H1 (cell line): Measurements from ENCODE around the gene WDCP. TPM values are rescaled to one million over a fixed set of nuclear protein-coding genes. Genes with fewer than 3 reads are reported as not detected.

Experiments used
- CTCF ChIA-PET: fragments of 300-600 bp; sonication (Branson Sonifier 250); formaldehyde crosslinking; loops from one replicate; lab custom pipeline; 2021; ENCODE audit not compliant: partially characterized antibody; lab: Charles Lee
- POLR2A ChIA-PET: fragments of 300-600 bp; sonication (Branson Sonifier 250); formaldehyde crosslinking; loops from one replicate; lab custom pipeline; 2021; ENCODE audit warnings: inconsistent platforms; ENCODE audit not compliant: partially characterized antibody; lab: Charles Lee
- DNase-seq, 2 experiments: peaks; one replicate each; pipeline versions ENCODE4 v3.0.0 to v3.0.0-alpha.2; 2010 to 2022; ENCODE audit warnings: low spot score in 2 of 2, low read depth in 1 of 2, mixed read lengths in 1 of 2
- FAIRE-seq: peaks from 2 replicates; lab custom pipeline; 2011; peaks lifted over from hg19 to GRCh38; lab: Jason Lieb, UNC
- H2AFZ ChIP-seq: 2 replicates; pipeline ENCODE4 v1.8.1; 2012; ENCODE audit warnings: low read length, inconsistent platforms
- H2AK5ac ChIP-seq: 2 replicates; pipeline ENCODE4 v1.6.1; 2013; ENCODE audit warnings: low read depth, low read length
- H2BK120ac ChIP-seq: replicated peaks from 2 replicates; pipeline ENCODE3; 2013; ENCODE audit warnings: low read depth, low read length, inconsistent platforms
- H2BK12ac ChIP-seq: 2 replicates; pipeline ENCODE4 v1.6.1; 2013; ENCODE audit warnings: low read depth, low read length
- H2BK15ac ChIP-seq: 2 replicates; pipeline ENCODE4 v1.6.1; 2013; ENCODE audit warnings: low read length
- H2BK20ac ChIP-seq: 2 replicates; pipeline ENCODE4 v1.6.1; 2013; ENCODE audit warnings: low read length
- H2BK5ac ChIP-seq: 2 replicates; pipeline ENCODE4 v1.6.1; 2013; ENCODE audit warnings: low read depth, low read length
- H3K14ac ChIP-seq: 2 replicates; pipeline ENCODE4 v1.6.1; 2013; ENCODE audit warnings: inconsistent platforms; ENCODE audit not compliant: insufficient read length
- H3K18ac ChIP-seq: 2 replicates; pipeline ENCODE4 v1.6.1; 2013; ENCODE audit warnings: low read length; ENCODE audit errors: extremely low read depth
- H3K23ac ChIP-seq: 2 replicates; pipeline ENCODE4 v1.6.1; 2013; ENCODE audit warnings: inconsistent platforms; ENCODE audit not compliant: insufficient read length
- H3K23me2 ChIP-seq: 2 replicates; pipeline ENCODE4 v1.6.1; 2013; ENCODE audit warnings: low read depth, low read length
- H3K27ac ChIP-seq: 2 replicates; pipeline ENCODE4 v1.6.1; 2011; ENCODE audit warnings: low read depth, low read length, inconsistent platforms
- H3K27me3 ChIP-seq, 4 experiments: replicated peaks in 1 of 4; 1 replicate in 1 of 4; 2 replicates in 3 of 4; pipeline versions ENCODE4 v1.6.1 to v1.8.1; 2011 to 2013; ENCODE audit warnings: low read length in 3 of 4, mild to moderate bottlenecking in 3 of 4, inconsistent platforms in 2 of 4, mixed read lengths in 2 of 4, moderate library complexity in 1 of 4; ENCODE audit not compliant: control insufficient read depth in 3 of 4, insufficient read depth in 3 of 4; ENCODE audit errors: extremely low read depth in 1 of 4
- H3K36me3 ChIP-seq, 4 experiments: 2 replicates each; pipeline versions ENCODE4 v1.6.1 to v1.8.1; 2011 to 2013; ENCODE audit warnings: mild to moderate bottlenecking in 4 of 4, low read length in 3 of 4, moderate library complexity in 2 of 4, control low read depth in 1 of 4, inconsistent platforms in 1 of 4; ENCODE audit not compliant: insufficient read depth in 4 of 4, control insufficient read depth in 2 of 4
- H3K4ac ChIP-seq: replicated peaks from 2 replicates; pipeline ENCODE3; 2013; ENCODE audit warnings: low read length, low read depth, mixed read lengths, inconsistent platforms; ENCODE audit not compliant: insufficient read length
- H3K4me1 ChIP-seq, 4 experiments: replicated peaks in 1 of 4; 1 replicate in 1 of 4; 2 replicates in 3 of 4; pipeline versions ENCODE4 v1.6.1 to v1.8.1; 2011 to 2013; ENCODE audit warnings: low read length in 3 of 4, inconsistent platforms in 2 of 4, mixed read lengths in 1 of 4; ENCODE audit not compliant: insufficient read depth in 4 of 4, control insufficient read depth in 3 of 4
- H3K4me2 ChIP-seq, 2 experiments: 2 replicates each; pipeline versions ENCODE4 v1.6.1 to v1.8.1; 2011 to 2013; ENCODE audit warnings: low read depth in 2 of 2, low read length in 2 of 2, control low read depth in 1 of 2, inconsistent platforms in 1 of 2, mild to moderate bottlenecking in 1 of 2; ENCODE audit not compliant: insufficient read depth in 1 of 2
- H3K4me3 ChIP-seq, 4 experiments: fragments of 200-600, 300-600 bp in 1 of 4; sonication (generic), shearing (Covaris generic), sonication (Bioruptor Twin) in 1 of 4; 2 replicates each; pipeline versions ENCODE4 v1.5.1 to v1.8.1; 2011 to 2016; ENCODE audit warnings: low read length in 4 of 4, low read depth in 3 of 4, control low read depth in 2 of 4, inconsistent platforms in 2 of 4, mild to moderate bottlenecking in 2 of 4, mixed read lengths in 1 of 4, moderate library complexity in 1 of 4; ENCODE audit not compliant: insufficient read depth in 2 of 4; ENCODE audit errors: extremely low read depth in 1 of 4
- H3K56ac ChIP-seq: replicated peaks from 2 replicates; pipeline ENCODE3; 2013; ENCODE audit warnings: low read depth, mild to moderate bottlenecking, mixed read lengths, low read length, inconsistent platforms; ENCODE audit not compliant: insufficient read length
- H3K79me1 ChIP-seq: 2 replicates; pipeline ENCODE4 v1.6.1; 2013; ENCODE audit warnings: low read depth, low read length, control low read depth
- H3K79me2 ChIP-seq, 2 experiments: 2 replicates each; pipeline versions ENCODE4 v1.6.1 to v1.8.1; 2012 to 2013; ENCODE audit warnings: low read length in 2 of 2, mild to moderate bottlenecking in 2 of 2, inconsistent platforms in 1 of 2; ENCODE audit not compliant: insufficient read depth in 2 of 2, control insufficient read depth in 1 of 2
- H3K9ac ChIP-seq, 4 experiments: replicated peaks in 1 of 4; 1 replicate in 1 of 4; 2 replicates in 3 of 4; pipeline versions ENCODE4 v1.6.1 to v1.8.1; 2011 to 2013; ENCODE audit warnings: low read depth in 3 of 4, low read length in 3 of 4, control low read depth in 2 of 4, mild to moderate bottlenecking in 2 of 4, moderate library complexity in 2 of 4, inconsistent platforms in 1 of 4; ENCODE audit errors: extremely low read depth in 1 of 4
- H3K9me3 ChIP-seq, 2 experiments: 2 replicates each; pipeline versions ENCODE4 v1.6.1 to v1.8.1; 2012 to 2013; ENCODE audit warnings: mild to moderate bottlenecking in 2 of 2, moderate library complexity in 2 of 2, control low read depth in 1 of 2, inconsistent platforms in 1 of 2, low read depth in 1 of 2, low read length in 1 of 2, mixed read lengths in 1 of 2; ENCODE audit not compliant: insufficient read depth in 2 of 2
- H4K20me1 ChIP-seq, 2 experiments: replicated peaks in 1 of 2; 2 replicates each; pipeline versions ENCODE3 to v1.8.1; 2011 to 2013; ENCODE audit warnings: inconsistent platforms in 2 of 2, low read length in 2 of 2, mild to moderate bottlenecking in 1 of 2; ENCODE audit not compliant: insufficient read depth in 2 of 2, control insufficient read depth in 1 of 2
- H4K5ac ChIP-seq: 2 replicates; pipeline ENCODE4 v1.6.1; 2013; ENCODE audit warnings: low read length, low read depth, mixed read lengths, inconsistent platforms; ENCODE audit not compliant: insufficient read length
- H4K8ac ChIP-seq: 2 replicates; pipeline ENCODE4 v1.8.0; 2013; ENCODE audit warnings: mild to moderate bottlenecking, moderate library complexity, low read length, inconsistent platforms; ENCODE audit not compliant: insufficient read depth; ENCODE audit errors: extremely low read depth
- H4K91ac ChIP-seq: replicated peaks from 2 replicates; pipeline ENCODE3; 2013; ENCODE audit warnings: low read length, mixed read lengths, inconsistent platforms; ENCODE audit not compliant: insufficient read length
- HDAC2 ChIP-seq, 2 experiments: fragments of 300-600 bp in 1 of 2; sonication (generic) in 1 of 2; IDR thresholded peaks; 2 replicates each; pipeline ENCODE4 v1.6.1; 2011 to 2012; ENCODE audit warnings: low read depth in 2 of 2, low read length in 2 of 2, mild to moderate bottlenecking in 2 of 2, moderate library complexity in 2 of 2, borderline replicate concordance in 1 of 2, inconsistent platforms in 1 of 2
- JUN ChIP-seq: IDR thresholded peaks from 2 replicates; pipeline ENCODE4 v1.6.1; 2011; ENCODE audit warnings: low read depth, mild to moderate bottlenecking, improper control_type of control experiment, low read length
- TAF7 ChIP-seq: optimal IDR thresholded peaks from 2 replicates; pipeline ENCODE3; 2011; ENCODE audit warnings: low read depth, mild to moderate bottlenecking, inconsistent platforms, low read length, moderate library complexity, borderline replicate concordance
- USF2 ChIP-seq: IDR thresholded peaks from 2 replicates; pipeline ENCODE4 v1.6.1; 2011; ENCODE audit warnings: low read length, improper control_type of control experiment
- YY1 ChIP-seq: IDR thresholded peaks from 2 replicates; pipeline ENCODE4 v1.6.1; 2011; ENCODE audit warnings: low read depth, mild to moderate bottlenecking, low read length
- WGBS, 2 experiments: shearing (Covaris generic) in 1 of 2; methylation state at CpG; one replicate each; pipeline versions ENCODE4 v1.1.6 to v1.1.7; 2013 to 2015; ENCODE audit warnings: low lambda C conversion rate in 2 of 2, mixed read lengths in 2 of 2, inconsistent platforms in 1 of 2, low coverage in 1 of 2, missing lambda C conversion rate in 1 of 2; ENCODE audit not compliant: insufficient replicate concordance in 2 of 2, insufficient coverage in 1 of 2, insufficient read length in 1 of 2; ENCODE audit errors: extremely low coverage in 1 of 2, missing lambda C conversion rate in 1 of 2; 5-methylcytosine and 5-hydroxymethylcytosine counted together
- polyA plus RNA-seq, 7 experiments: library from polyadenylated mRNA; depleted of rRNA in 3 of 7; stranded (reverse) in 5 of 7; unstranded in 2 of 7; fragments of >200 nt in 5 of 7; fragments of 200-250 nt in 2 of 7; gene quantifications; 1 replicate in 5 of 7; 2 replicates in 1 of 7; 4 replicates in 1 of 7; pipeline versions ENCODE4 v1.2.1 to v1.2.3, GENCODE V29; 2011 to 2013; ENCODE audit warnings: missing spikeins in 2 of 7, mixed read lengths in 2 of 7
- total RNA-seq: library from RNA; stranded (reverse); fragmentation: NEBNext Ultra II Directional; extraction: Animal tissue kit (Norgen Biotek cat#: 25700); gene quantifications from 2 replicates; pipeline ENCODE4 v1.2.1, GENCODE V29; 2021

WDCP gene
- total and polyA plus RNA-seq, 2 of the 8 experiments (the other 6 are each of a cell fraction or from before 2014, with no cell fraction given), result 19.2 to 40.1 TPM

GRCh38 chr2:24045511-24046508, 1.4 kb downstream of the WDCP start:
- no peak overlapping the region for H4K8ac ChIP-seq
- no peak overlapping the region for H3K27ac ChIP-seq
- H3K9me3 ChIP-seq, result no peaks in the 10 kb centered on the region
- H3K18ac ChIP-seq, result no peak overlapping the region
- no peaks in the 10 kb centered on the region for H3K36me3 ChIP-seq
- no peak overlapping the region for H3K23ac ChIP-seq
- no peak overlapping the region for H3K4ac ChIP-seq
- no peak overlapping the region for H2BK5ac ChIP-seq
- H3K23me2 ChIP-seq, result peaks cover 5% of the 10 kb centered on the region; the same call in 1 of the 2 replicates
- H2BK20ac ChIP-seq, result no peak overlapping the region
- no peak overlapping the region for H2AK5ac ChIP-seq
- peaks cover 5 to 12% (median 6%) of the 10 kb centered on the region in 4 experiments; a peak in 5 of 7 replicates for H3K4me1 ChIP-seq
- no peak overlapping the region for H4K5ac ChIP-seq
- no peaks in the 10 kb centered on the region for H3K27me3 ChIP-seq
- no peak overlapping the region for H3K56ac ChIP-seq
- H3K14ac ChIP-seq, result no peak overlapping the region
- peaks cover 0 to 43% of the 10 kb centered on the region in 2 experiments; a peak in 3 of 4 replicates for H3K79me2 ChIP-seq
- peaks cover 2% of the 10 kb centered on the region; the same call in 1 of the 2 replicates for H3K79me1 ChIP-seq
- peak overlapping the region; percentile 29 to 73 for H3K4me2 ChIP-seq
- no peak overlapping the region for H2BK12ac ChIP-seq
- no peak overlapping the region for H2BK15ac ChIP-seq
- FAIRE-seq (no peak), DNase-seq (no peak)
- TF ChIP-seq TAF7 (no peak), HDAC2 (IDR thresholded peaks at IDR 0.05; ENCODE audit: borderline replicate concordance in 1 of 2, low read depth in 2 of 2, low read length in 2 of 2) (no peak), USF2 (no peak), YY1 (no peak), JUN (no peak)
- H2AFZ ChIP-seq, result no peak overlapping the region
- peak overlapping the region in 3 of 4 experiments; percentile 78 to 95 (median 91); a peak in 4 of 8 replicates for H3K4me3 ChIP-seq
- CTCF ChIA-PET, result interaction anchor here (1.7 to 4.8 kb wide), 2 partner anchors 13 to 15 kb away, joined by 4 to 23 read pairs; no protein-coding TSS in a partner anchor
- H4K91ac ChIP-seq, result no peak overlapping the region
- 81% methylated on average over 11 of the region's 11 CpGs; no CpG with 5 or more reads in 1 of the 2 experiments for WGBS, 2 experiments
- POLR2A ChIA-PET, result interaction anchor here (0.7 to 2.4 kb wide), 3 partner anchors 10 to 38 kb away, joined by 3 to 13 read pairs (median 3); no protein-coding TSS in a partner anchor
- no peak overlapping the region for H2BK120ac ChIP-seq
- H3K9ac ChIP-seq, result no peak overlapping the region
- no peaks in the 10 kb centered on the region for H4K20me1 ChIP-seq
